ENCODE results near the gene C1GALT1. TPM values are rescaled to one million over a fixed set of nuclear protein-coding genes. Genes with fewer than 3 reads are reported as not detected.

C1GALT1 gene
- total RNA-seq, 1 experiment from 2014 or later, result 27.2 TPM

DNA sequence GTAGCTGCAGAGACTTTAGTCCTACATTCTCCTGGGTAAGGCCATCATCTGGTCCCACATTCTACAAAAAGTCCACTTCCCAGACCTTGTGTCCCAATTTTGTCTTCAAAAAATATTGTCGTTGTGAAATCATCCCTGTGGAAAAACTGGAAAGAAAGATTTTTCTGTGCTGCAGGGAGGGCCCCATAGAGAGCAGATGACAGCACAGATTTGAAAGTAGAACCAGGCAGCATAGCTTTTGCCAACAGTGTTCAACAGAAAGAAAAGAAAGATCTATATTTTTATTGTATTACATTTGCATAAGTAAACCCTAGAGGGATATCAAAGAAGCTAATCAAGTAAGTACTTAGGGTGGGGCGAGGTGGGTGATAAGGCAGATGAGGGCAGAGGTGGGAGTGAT, 48.3 kb upstream of the C1GALT1 start:
- no peak overlapping the region for H3K4me2 ChIP-seq (ENCODE audit: low read length)
- BruUV-seq (replicated peaks), result no TSS peak

More for the DNA sequence above, 48.3 kb upstream of the C1GALT1 start:
- Histone ChIP-seq H3K9me3 (ENCODE audit: control insufficient read depth in 1 of 2, insufficient read depth in 1 of 2, low read depth in 1 of 2, low read length in 2 of 2) (no peaks in the 10 kb centered on the region), H4K20me1 (ENCODE audit: insufficient read depth) (no peaks in the 10 kb centered on the region), H3K36me3 (ENCODE audit: control insufficient read depth in 1 of 2, insufficient read depth in 2 of 2, low read length in 2 of 2) (no peaks in the 10 kb centered on the region), H3K79me2 (ENCODE audit: insufficient read depth, low read length) (no peaks in the 10 kb centered on the region), H3K4me1 (ENCODE audit: control insufficient read depth in 1 of 2, insufficient read depth in 2 of 2, low read length in 2 of 2) (no peaks in the 10 kb centered on the region), H3K27ac (ENCODE audit: low read depth, low read length) (no peak overlapping the region), H3K9me2 (ENCODE audit: insufficient read depth) (no peaks in the 10 kb centered on the region), H3K9ac (ENCODE audit: low read length) (no peak overlapping the region), H2AFZ (ENCODE audit: low read depth, low read length, poor library complexity, severe bottlenecking) (no peak overlapping the region), H3K4me3 (replicated peaks in 1 of 2; ENCODE audit: low read depth in 1 of 2, low read length in 2 of 2) (no peak overlapping the region), H3K27me3 (ENCODE audit: insufficient read depth, low read length) (no peaks in the 10 kb centered on the region)
- DNase-seq (ENCODE audit: low read depth, low spot score) (no peak), ATAC-seq (no peak)
- RAD21 ChIA-PET (ENCODE audit: low non-redundant PET in 1 of 2, low total read pairs in 2 of 2, uncharacterized antibody in 2 of 2, unreplicated experiment in 2 of 2), result no interaction called here
- TF ChIP-seq MAX (IDR thresholded peaks at IDR 0.05) (no peak), ELF1 (IDR thresholded peaks at IDR 0.05; ENCODE audit: borderline replicate concordance, low read depth) (no peak), POLR2AphosphoS5 (IDR thresholded peaks at IDR 0.05; ENCODE audit: low read depth, low read length) (no peak), EZH2phosphoT487 (IDR thresholded peaks at IDR 0.05; ENCODE audit: borderline replicate concordance) (no peak), EZH2 (IDR thresholded peaks at IDR 0.05) (no peak), CTCF (IDR thresholded peaks at IDR 0.05 in 2 of 3, conservative IDR thresholded peaks at IDR 0.05 in 1 of 3; ENCODE audit: borderline replicate concordance in 1 of 3, insufficient read depth in 1 of 3, low read depth in 2 of 3, low read length in 2 of 3) (no peak), SRF (IDR thresholded peaks at IDR 0.05; ENCODE audit: low read depth) (no peak), ZFX (IDR thresholded peaks at IDR 0.05) (no peak), ATF3 (IDR thresholded peaks at IDR 0.05) (no peak), YY1 (IDR thresholded peaks at IDR 0.05; ENCODE audit: extremely low read depth, insufficient replicate concordance, low read depth, low read length) (no peak)
- TF ChIP-seq, protein P1, sequence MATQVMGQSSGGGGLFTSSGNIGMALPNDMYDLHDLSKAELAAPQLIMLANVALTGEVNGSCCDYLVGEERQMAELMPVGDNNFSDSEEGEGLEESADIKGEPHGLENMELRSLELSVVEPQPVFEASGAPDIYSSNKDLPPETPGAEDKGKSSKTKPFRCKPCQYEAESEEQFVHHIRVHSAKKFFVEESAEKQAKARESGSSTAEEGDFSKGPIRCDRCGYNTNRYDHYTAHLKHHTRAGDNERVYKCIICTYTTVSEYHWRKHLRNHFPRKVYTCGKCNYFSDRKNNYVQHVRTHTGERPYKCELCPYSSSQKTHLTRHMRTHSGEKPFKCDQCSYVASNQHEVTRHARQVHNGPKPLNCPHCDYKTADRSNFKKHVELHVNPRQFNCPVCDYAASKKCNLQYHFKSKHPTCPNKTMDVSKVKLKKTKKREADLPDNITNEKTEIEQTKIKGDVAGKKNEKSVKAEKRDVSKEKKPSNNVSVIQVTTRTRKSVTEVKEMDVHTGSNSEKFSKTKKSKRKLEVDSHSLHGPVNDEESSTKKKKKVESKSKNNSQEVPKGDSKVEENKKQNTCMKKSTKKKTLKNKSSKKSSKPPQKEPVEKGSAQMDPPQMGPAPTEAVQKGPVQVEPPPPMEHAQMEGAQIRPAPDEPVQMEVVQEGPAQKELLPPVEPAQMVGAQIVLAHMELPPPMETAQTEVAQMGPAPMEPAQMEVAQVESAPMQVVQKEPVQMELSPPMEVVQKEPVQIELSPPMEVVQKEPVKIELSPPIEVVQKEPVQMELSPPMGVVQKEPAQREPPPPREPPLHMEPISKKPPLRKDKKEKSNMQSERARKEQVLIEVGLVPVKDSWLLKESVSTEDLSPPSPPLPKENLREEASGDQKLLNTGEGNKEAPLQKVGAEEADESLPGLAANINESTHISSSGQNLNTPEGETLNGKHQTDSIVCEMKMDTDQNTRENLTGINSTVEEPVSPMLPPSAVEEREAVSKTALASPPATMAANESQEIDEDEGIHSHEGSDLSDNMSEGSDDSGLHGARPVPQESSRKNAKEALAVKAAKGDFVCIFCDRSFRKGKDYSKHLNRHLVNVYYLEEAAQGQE (IDR thresholded peaks at IDR 0.05; ENCODE audit: low read depth), result no peak
- intact Hi-C loops (cut with micrococcal nuclease), result no loop called here
- CTCF ChIA-PET, result no interaction called here
- POLR2A ChIA-PET, result no interaction called here

All from HCT116 (cell line).